Glutamatergic neuron (in vitro differentiated cells): ENCODE results near the gene TMEM9B. TPM values are rescaled to one million over a fixed set of nuclear protein-coding genes. Genes with fewer than 3 reads are reported as not detected.
"Not testable (repeated sequence)": the region's sequence is repeated elsewhere in the genome, so short reads cannot be mapped to it uniquely, and the experiment has no call there.

Source experiments
- DNase-seq: peaks from one replicate; pipeline ENCODE4 v3.0.0; 2022
- H3K27ac Mint-ChIP-seq: one replicate; pipeline ENCODE4 v1.8.0; 2020; ENCODE audit warnings: mild to moderate bottlenecking, mixed read lengths, inconsistent platforms; ENCODE audit not compliant: unreplicated experiment
- H3K27me3 Mint-ChIP-seq: one replicate; pipeline ENCODE4 v1.8.0; 2020; ENCODE audit warnings: mild to moderate bottlenecking, moderate library complexity, mixed read lengths, inconsistent platforms; ENCODE audit not compliant: unreplicated experiment
- H3K36me3 Mint-ChIP-seq: one replicate; pipeline ENCODE4 v1.8.0; 2020; ENCODE audit warnings: mild to moderate bottlenecking, mixed read lengths, inconsistent platforms; ENCODE audit not compliant: unreplicated experiment
- H3K4me1 Mint-ChIP-seq: one replicate; pipeline ENCODE4 v1.8.0; 2020; ENCODE audit warnings: mild to moderate bottlenecking, low read depth, mixed read lengths, inconsistent platforms; ENCODE audit not compliant: unreplicated experiment
- H3K4me3 Mint-ChIP-seq: one replicate; pipeline ENCODE4 v1.8.0; 2020; ENCODE audit warnings: mild to moderate bottlenecking, mixed read lengths, inconsistent platforms; ENCODE audit not compliant: unreplicated experiment
- H3K9me3 Mint-ChIP-seq: one replicate; pipeline ENCODE4 v1.8.0; 2020; ENCODE audit warnings: mild to moderate bottlenecking, moderate library complexity, mixed read lengths, inconsistent platforms; ENCODE audit not compliant: unreplicated experiment
- long read RNA-seq: library from polyadenylated mRNA; unstranded; transcript quantifications from one replicate; pipeline ENCODE4 v2.0.0, GENCODE V29; 2020; ENCODE audit not compliant: unreplicated experiment
- total RNA-seq: library from RNA; stranded (reverse); fragmentation: NEBNext Ultra II Directional; extraction: Animal tissue kit (Norgen Biotek cat#: 25700); gene quantifications from one replicate; pipeline ENCODE4 v1.2.1, GENCODE V29; 2021; ENCODE audit not compliant: unreplicated experiment
- TF ChIP-seq, protein P1 (sequence below): fragments of 200-600 bp; sonication (generic); IDR thresholded peaks from one replicate; pipeline ENCODE4 v1.5.0; 2021; ENCODE audit not compliant: partially characterized antibody, unreplicated experiment

Gene TMEM9B
- 31.3 TPM for total RNA-seq
- long read RNA-seq, transcript TMEM9B-201 (4 exons, 1,659 nt): minor isoform, 7 of 65 reads
- long read RNA-seq, transcript TMEM9B-205 (5 exons, 2,083 nt): major isoform, 55 of 65 reads
- long read RNA-seq, partial matches to known transcripts: 1 of 65 reads
- long read RNA-seq, other reads (novel, unspliced or antisense): 1 of 65 reads

DNA sequence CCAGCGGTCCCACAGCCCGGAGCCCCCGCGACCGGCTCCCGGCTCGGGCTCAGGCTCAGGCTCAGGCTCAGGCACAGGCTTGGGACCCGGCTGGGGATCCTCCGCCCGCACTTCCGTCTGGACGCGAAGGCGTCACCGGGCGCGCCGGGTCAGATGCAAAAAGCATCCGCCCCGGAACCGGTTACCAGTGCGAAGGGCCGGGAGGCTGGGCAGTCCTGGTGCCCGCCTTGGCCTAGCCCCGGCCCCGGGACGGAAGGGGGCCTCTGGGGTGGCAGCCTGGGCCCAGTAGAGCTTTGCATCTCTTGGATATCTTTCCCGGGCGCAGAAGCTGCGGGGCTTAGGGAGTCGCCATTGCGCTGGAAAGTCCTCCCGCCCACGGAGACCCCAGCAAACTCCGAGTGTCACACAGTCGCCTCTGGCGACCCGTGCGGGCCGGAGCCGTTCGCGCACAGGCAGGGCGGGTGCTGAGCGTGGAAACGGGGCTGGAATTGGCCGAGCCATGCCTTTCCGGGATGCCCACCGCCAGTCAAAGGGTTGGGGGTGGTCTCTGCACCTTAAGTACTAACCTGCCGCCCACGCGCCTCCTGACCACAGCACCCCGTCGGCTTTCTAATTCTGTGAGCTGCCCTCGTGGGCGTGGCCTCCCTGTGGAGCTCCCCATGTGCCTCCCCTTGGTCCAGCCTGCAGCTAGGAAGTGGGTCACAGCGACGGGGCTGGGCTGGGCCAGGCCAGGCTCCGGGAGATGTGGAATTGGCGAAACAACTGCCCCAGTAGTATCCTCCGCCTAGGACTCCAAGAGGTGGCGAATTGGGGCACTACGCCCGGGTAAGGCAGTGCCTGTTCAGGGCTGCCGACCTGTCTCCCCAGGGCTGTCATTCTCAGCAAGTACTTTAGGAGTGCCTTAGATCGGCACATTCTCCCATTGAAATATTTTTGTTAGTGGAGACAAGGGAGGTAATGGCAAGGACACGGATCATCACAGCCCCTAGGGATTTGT, at the start of gene TMEM9B:
TMEM9B (minus strand) TSS at position 119 of the 997 bp plus-strand sequence. CDS start 129 bp downstream, outside the sequence.
- Mint-ChIP-seq H3K9me3 (peaks cover 4% of the 10 kb centered on the region), H3K4me3 (peak within 1 kb of the TSS; percentile 98), H3K4me1 (peaks cover 15% of the 10 kb centered on the region), H3K27ac (peak within 1 kb of the TSS; percentile 80), H3K36me3 (no peaks in the 10 kb centered on the region), H3K27me3 (peaks cover 3% of the 10 kb centered on the region)
- peak; percentile 87 for DNase-seq
- TF ChIP-seq, protein P1, sequence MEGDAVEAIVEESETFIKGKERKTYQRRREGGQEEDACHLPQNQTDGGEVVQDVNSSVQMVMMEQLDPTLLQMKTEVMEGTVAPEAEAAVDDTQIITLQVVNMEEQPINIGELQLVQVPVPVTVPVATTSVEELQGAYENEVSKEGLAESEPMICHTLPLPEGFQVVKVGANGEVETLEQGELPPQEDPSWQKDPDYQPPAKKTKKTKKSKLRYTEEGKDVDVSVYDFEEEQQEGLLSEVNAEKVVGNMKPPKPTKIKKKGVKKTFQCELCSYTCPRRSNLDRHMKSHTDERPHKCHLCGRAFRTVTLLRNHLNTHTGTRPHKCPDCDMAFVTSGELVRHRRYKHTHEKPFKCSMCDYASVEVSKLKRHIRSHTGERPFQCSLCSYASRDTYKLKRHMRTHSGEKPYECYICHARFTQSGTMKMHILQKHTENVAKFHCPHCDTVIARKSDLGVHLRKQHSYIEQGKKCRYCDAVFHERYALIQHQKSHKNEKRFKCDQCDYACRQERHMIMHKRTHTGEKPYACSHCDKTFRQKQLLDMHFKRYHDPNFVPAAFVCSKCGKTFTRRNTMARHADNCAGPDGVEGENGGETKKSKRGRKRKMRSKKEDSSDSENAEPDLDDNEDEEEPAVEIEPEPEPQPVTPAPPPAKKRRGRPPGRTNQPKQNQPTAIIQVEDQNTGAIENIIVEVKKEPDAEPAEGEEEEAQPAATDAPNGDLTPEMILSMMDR: no peak

DNA sequence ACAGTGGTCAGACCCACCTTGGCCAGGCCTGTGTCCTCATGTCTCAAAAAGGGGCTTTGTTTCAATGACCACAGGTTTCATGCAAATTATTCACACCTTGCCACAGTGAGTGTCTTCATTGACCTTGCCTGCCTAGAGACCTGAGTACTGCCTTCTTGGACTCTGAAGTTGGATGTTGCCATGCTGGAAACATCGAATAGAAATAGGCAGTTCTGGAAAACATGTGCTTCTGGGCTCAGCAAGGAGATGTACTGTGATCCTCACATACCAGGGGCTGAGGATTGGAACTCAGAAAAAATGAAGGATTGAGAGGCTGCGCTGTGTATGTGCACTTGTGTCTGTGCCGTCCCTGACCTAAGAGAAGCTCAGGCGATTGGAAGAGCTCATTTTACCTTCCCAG, 49.1 kb upstream of the TMEM9B start:
- TF ChIP-seq, protein P1: no peak
- no peak overlapping the region for H3K27ac Mint-ChIP-seq
- H3K4me3 Mint-ChIP-seq: no peak overlapping the region
- H3K27me3 Mint-ChIP-seq: no peaks in the 10 kb centered on the region
- H3K4me1 Mint-ChIP-seq: peaks cover 3% of the 10 kb centered on the region
- no peaks in the 10 kb centered on the region for H3K36me3 Mint-ChIP-seq
- H3K9me3 Mint-ChIP-seq: peaks cover 5% of the 10 kb centered on the region
- no peak for DNase-seq

DNA sequence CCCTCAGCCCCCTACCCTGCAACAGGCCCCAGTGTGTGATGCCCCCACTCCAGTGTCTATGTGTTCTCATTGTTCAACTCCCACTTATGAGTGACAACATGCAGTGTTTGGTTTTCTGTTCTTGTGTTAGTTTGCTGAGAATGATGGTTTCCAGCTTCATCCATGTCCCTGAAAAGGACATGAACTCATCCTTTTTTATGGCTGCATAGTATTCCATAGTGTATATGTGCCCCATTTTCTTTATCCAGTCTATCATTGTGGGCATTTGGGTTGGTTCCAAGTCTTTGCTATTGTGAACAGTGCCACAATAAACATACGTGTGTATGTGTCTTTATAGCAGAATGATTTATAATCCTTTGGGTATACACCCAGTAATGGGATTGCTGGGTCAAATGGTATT, 45.3 kb upstream of the TMEM9B start:
- H3K27me3 Mint-ChIP-seq, H3K4me3 Mint-ChIP-seq, H3K27ac Mint-ChIP-seq, DNase-seq, H3K36me3 Mint-ChIP-seq, H3K4me1 Mint-ChIP-seq: not testable (repeated sequence)
- H3K9me3 Mint-ChIP-seq: peaks cover 10% of the 10 kb centered on the region

DNA sequence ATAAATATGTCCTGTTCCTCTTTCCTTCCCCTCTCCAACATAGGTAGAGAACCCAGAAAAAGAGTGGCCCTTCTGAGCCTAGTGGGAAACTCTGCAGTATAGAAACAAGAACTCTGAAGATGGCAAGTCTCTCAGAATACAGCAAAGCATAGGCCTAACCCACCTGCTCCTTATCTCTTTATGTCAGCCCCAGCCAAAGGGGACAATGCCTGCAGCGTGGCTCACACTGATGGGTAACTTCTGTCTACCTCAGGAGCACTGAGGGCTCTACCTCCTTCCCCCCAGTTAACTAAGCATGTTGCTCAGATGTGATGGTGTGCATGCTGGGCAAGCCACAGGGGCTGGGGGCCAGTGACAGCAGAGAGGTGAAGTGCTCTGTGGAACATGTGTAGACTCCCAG, 44.4 kb upstream of the TMEM9B start:
- no peak overlapping the region for H3K27ac Mint-ChIP-seq
- no peak for DNase-seq
- no peaks in the 10 kb centered on the region for H3K36me3 Mint-ChIP-seq
- TF ChIP-seq, protein P1: no peak
- peaks cover 7% of the 10 kb centered on the region for H3K27me3 Mint-ChIP-seq
- no peak overlapping the region for H3K4me3 Mint-ChIP-seq
- H3K4me1 Mint-ChIP-seq: no peaks in the 10 kb centered on the region
- H3K9me3 Mint-ChIP-seq: peaks cover 10% of the 10 kb centered on the region

DNA sequence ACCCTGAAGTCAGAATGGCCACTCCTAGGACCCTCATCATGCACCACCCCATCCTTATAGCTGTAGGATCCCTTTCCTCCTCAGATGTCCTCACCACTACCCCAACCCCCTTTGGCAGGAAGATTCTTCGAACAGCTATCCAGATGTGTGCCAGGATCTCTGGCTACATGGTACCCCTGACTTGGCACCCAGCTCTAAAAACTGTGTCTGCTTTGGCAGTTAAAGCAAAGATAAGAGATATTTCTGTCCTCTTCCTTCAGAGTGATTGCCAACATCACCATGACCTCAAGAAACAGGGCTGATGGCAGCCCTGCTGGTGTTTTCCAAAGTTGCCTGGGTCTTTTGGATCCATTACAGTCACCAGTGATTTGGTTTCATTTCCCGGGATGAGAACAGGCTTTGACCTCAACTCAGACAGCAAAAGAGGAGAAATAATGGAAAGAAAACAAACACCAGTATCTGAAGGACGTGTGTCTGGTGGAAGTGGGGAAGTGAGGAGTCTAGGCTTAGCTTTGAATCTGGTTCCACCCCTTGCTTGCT, 43.8 kb upstream of the TMEM9B start:
- Mint-ChIP-seq H3K4me1 (no peaks in the 10 kb centered on the region), H3K4me3 (no peak overlapping the region), H3K27ac (no peak overlapping the region), H3K9me3 (peaks cover 10% of the 10 kb centered on the region), H3K27me3 (peaks cover 9% of the 10 kb centered on the region), H3K36me3 (no peaks in the 10 kb centered on the region)
- DNase-seq: no peak
- TF ChIP-seq, protein P1: no peak
